Keratinocyte (primary cell): Measurements from ENCODE around the gene ADCY4. TPM values are rescaled to one million over a fixed set of nuclear protein-coding genes. Genes with fewer than 3 reads are reported as not detected.

Source experiments
- DNase-seq: peaks from one replicate; pipeline ENCODE4 v3.0.0-alpha.2; 2011; ENCODE audit warnings: low read depth, missing footprints, low spot score
- FAIRE-seq: peaks from 2 replicates; lab custom pipeline; 2011; peaks lifted over from hg19 to GRCh38; lab: Jason Lieb, UNC
- H2AFZ ChIP-seq: 2 replicates; pipeline ENCODE4 v1.6.0; 2012; ENCODE audit warnings: low read length, control low read depth, inconsistent platforms; ENCODE audit not compliant: control insufficient read depth
- H3K27ac ChIP-seq: 2 replicates; pipeline ENCODE4 v1.5.1; 2011; ENCODE audit warnings: low read length; ENCODE audit not compliant: control insufficient read depth, insufficient read depth
- H3K27me3 ChIP-seq: 3 replicates; pipeline ENCODE4 v1.6.0; 2011; ENCODE audit warnings: low read length; ENCODE audit not compliant: control insufficient read depth, insufficient read depth; ENCODE audit errors: extremely low read depth
- H3K36me3 ChIP-seq, 2 experiments: 2 replicates in 1 of 2; 3 replicates in 1 of 2; pipeline ENCODE4 v1.5.1; 2011; ENCODE audit warnings: low read length in 2 of 2, mild to moderate bottlenecking in 1 of 2; ENCODE audit not compliant: control insufficient read depth in 2 of 2, insufficient read depth in 2 of 2; ENCODE audit errors: extremely low read depth in 1 of 2
- H3K4me1 ChIP-seq: 3 replicates; pipeline ENCODE4 v1.5.1; 2011; ENCODE audit warnings: low read length; ENCODE audit not compliant: control insufficient read depth, insufficient read depth; ENCODE audit errors: extremely low read depth
- H3K4me2 ChIP-seq: 3 replicates; pipeline ENCODE4 v1.6.0; 2011; ENCODE audit warnings: low read depth, low read length; ENCODE audit not compliant: control insufficient read depth, insufficient read depth; ENCODE audit errors: extremely low read depth
- H3K4me3 ChIP-seq, 3 experiments: fragments of 200-600 bp in 1 of 3; sonication (generic) in 1 of 3; 2 replicates in 2 of 3; 3 replicates in 1 of 3; pipeline ENCODE4 v1.5.1; 2011 to 2016; ENCODE audit warnings: low read length in 3 of 3, mild to moderate bottlenecking in 3 of 3, control low read depth in 2 of 3, inconsistent platforms in 1 of 3, low read depth in 1 of 3, mixed read lengths in 1 of 3, mixed run types in 1 of 3, moderate library complexity in 1 of 3; ENCODE audit not compliant: control insufficient read depth in 2 of 3, insufficient read depth in 2 of 3; ENCODE audit errors: extremely low read depth in 1 of 3
- H3K79me2 ChIP-seq: 2 replicates; pipeline ENCODE4 v1.6.0; 2012; ENCODE audit warnings: low read length; ENCODE audit not compliant: control insufficient read depth, insufficient read depth
- H3K9ac ChIP-seq: 3 replicates; pipeline ENCODE4 v1.6.0; 2011; ENCODE audit warnings: low read length; ENCODE audit not compliant: control insufficient read depth, insufficient read depth; ENCODE audit errors: extremely low read depth
- H3K9me1 ChIP-seq: 3 replicates; pipeline ENCODE4 v1.6.0; 2011; ENCODE audit warnings: low read length; ENCODE audit not compliant: control insufficient read depth, insufficient read depth; ENCODE audit errors: extremely low read depth
- H3K9me3 ChIP-seq: 2 replicates; pipeline ENCODE4 v1.5.1; 2012; ENCODE audit warnings: low read depth, low read length; ENCODE audit not compliant: control insufficient read depth
- H4K20me1 ChIP-seq: 3 replicates; pipeline ENCODE4 v1.6.0; 2011; ENCODE audit warnings: low read length; ENCODE audit not compliant: control insufficient read depth, insufficient read depth; ENCODE audit errors: extremely low read depth
- CTCF ChIP-seq, 3 experiments: IDR thresholded peaks in 1 of 3; conservative IDR thresholded peaks in 1 of 3; optimal IDR thresholded peaks in 1 of 3; 2 replicates in 2 of 3; 3 replicates in 1 of 3; pipeline versions ENCODE3 to v1.5.1; 2011; ENCODE audit warnings: low read length in 3 of 3, mild to moderate bottlenecking in 3 of 3, moderate library complexity in 2 of 3, control low read depth in 1 of 3, inconsistent platforms in 1 of 3; ENCODE audit not compliant: insufficient read depth in 2 of 3; ENCODE audit errors: extremely low read depth in 1 of 3
- EZH2 ChIP-seq: IDR thresholded peaks from one replicate; pipeline ENCODE4 v1.6.1; 2012; ENCODE audit warnings: inconsistent platforms, mild to moderate bottlenecking, low read length, moderate library complexity
- dilution Hi-C: fragments of 300-500 bp; cut with MboI; formaldehyde crosslinking; loops from one replicate; pipeline ENCODE4 v1.7.0; 2020; ENCODE audit warnings: low sequenced_read_pairs; ENCODE audit not compliant: extremely low pct_ligation_motif_present
- polyA plus RNA-seq, 5 experiments: library from polyadenylated mRNA; depleted of rRNA in 3 of 5; stranded (reverse) in 3 of 5; stranded (forward) in 1 of 5; unstranded in 1 of 5; fragments of >200 nt; gene quantifications; 1 replicate in 1 of 5; 2 replicates in 3 of 5; 3 replicates in 1 of 5; pipeline versions ENCODE4 v1.2.1 to v1.2.3, GENCODE V29; 2011 to 2012; ENCODE audit warnings: missing spikeins in 2 of 5, low read depth in 1 of 5, low replicate concordance in 1 of 5

The ADCY4 gene
- polyA plus RNA-seq, 1 donor (not counting 4 experiments of a cell fraction or from before 2014, with no cell fraction given), result 0.21 TPM

- Histone ChIP-seq H2AFZ (no peak overlapping the region), H3K79me2 (no peaks in the 10 kb centered on the region), H3K36me3 (no peaks in the 10 kb centered on the region), H4K20me1 (no peaks in the 10 kb centered on the region), H3K9ac (no peak overlapping the region), H3K4me1 (peaks cover 24% of the 10 kb centered on the region), H3K9me3 (no peaks in the 10 kb centered on the region), H3K27me3 (no peaks in the 10 kb centered on the region), H3K4me3 (no peak overlapping the region), H3K27ac (no peak overlapping the region), H3K9me1 (no peaks in the 10 kb centered on the region), H3K4me2 (no peak overlapping the region)
- TF ChIP-seq EZH2 (no peak), CTCF (optimal IDR thresholded peaks at IDR 0.05 in 1 of 3, IDR thresholded peaks at IDR 0.05 in 1 of 3, conservative IDR thresholded peaks at IDR 0.05 in 1 of 3; ENCODE audit: extremely low read depth in 1 of 3, insufficient read depth in 2 of 3, low read length in 3 of 3) (peak; percentile 56 to 80 (median 66))
- FAIRE-seq (no peak), DNase-seq (no peak)
- dilution Hi-C loops, result no loop called here
Observed at GRCh38 chr14:24279301-24280186, 55.3 kb downstream of the ADCY4 start.

GRCh38 chr14:24278424-24278823, 56.4 kb downstream of the ADCY4 start:
- Histone ChIP-seq H3K27me3 (no peaks in the 10 kb centered on the region), H3K9ac (no peak overlapping the region), H4K20me1 (no peaks in the 10 kb centered on the region), H3K4me2 (no peak overlapping the region), H3K4me3 (no peak overlapping the region), H2AFZ (no peak overlapping the region), H3K4me1 (peaks cover 29% of the 10 kb centered on the region), H3K9me3 (no peaks in the 10 kb centered on the region), H3K27ac (no peak overlapping the region), H3K9me1 (no peaks in the 10 kb centered on the region), H3K36me3 (no peaks in the 10 kb centered on the region), H3K79me2 (no peaks in the 10 kb centered on the region)
- no peak for TF ChIP-seq EZH2
- TF ChIP-seq CTCF (optimal IDR thresholded peaks at IDR 0.05 in 1 of 3, IDR thresholded peaks at IDR 0.05 in 1 of 3, conservative IDR thresholded peaks at IDR 0.05 in 1 of 3; ENCODE audit: extremely low read depth in 1 of 3, insufficient read depth in 2 of 3, low read length in 3 of 3), result no peak
- dilution Hi-C loops, result no loop called here
- DNase-seq (no peak), FAIRE-seq (no peak)
